ENCODE results near the gene MTRFR. TPM values are rescaled to one million over a fixed set of nuclear protein-coding genes. Genes with fewer than 3 reads are reported as not detected.

MTRFR gene
- total RNA-seq, 1 donor from 2014 or later = 16.6 TPM

- DNase-seq (ENCODE audit: low spot score in 2 of 2, unreplicated experiment in 2 of 2) = no peak
- no peak overlapping the region for H3K27ac Mint-ChIP-seq
- peaks cover 2% of the 10 kb centered on the region for H3K4me1 Mint-ChIP-seq
- no peaks in the 10 kb centered on the region for H3K9me3 Mint-ChIP-seq
- no peak for TF ChIP-seq CTCF (IDR thresholded peaks at IDR 0.05; ENCODE audit: unreplicated experiment)
- H3K36me3 Mint-ChIP-seq = peaks cover 17% of the 10 kb centered on the region
- H3K27me3 Mint-ChIP-seq (ENCODE audit: low read depth) = no peaks in the 10 kb centered on the region
- H3K4me3 Mint-ChIP-seq = no peak overlapping the region
These were observed 10.0 kb upstream of the MTRFR start for GRCh38 chr12:123223241-123223668.

GRCh38 chr12:123225443-123225842 lies 7.8 kb upstream of the MTRFR start:
- no peak overlapping the region for H3K4me3 Mint-ChIP-seq
- no peak overlapping the region for H3K27ac Mint-ChIP-seq
- DNase-seq (ENCODE audit: low spot score in 2 of 2, unreplicated experiment in 2 of 2) = no peak
- no peak for TF ChIP-seq CTCF (IDR thresholded peaks at IDR 0.05; ENCODE audit: unreplicated experiment)
- H3K27me3 Mint-ChIP-seq (ENCODE audit: low read depth) = no peaks in the 10 kb centered on the region
- peaks cover 9% of the 10 kb centered on the region for H3K36me3 Mint-ChIP-seq
- H3K9me3 Mint-ChIP-seq = no peaks in the 10 kb centered on the region
- H3K4me1 Mint-ChIP-seq = peaks cover 2% of the 10 kb centered on the region

GRCh38 chr12:123227581-123228258 lies 5.5 kb upstream of the MTRFR start:
- Mint-ChIP-seq H3K36me3 (peaks cover 1% of the 10 kb centered on the region), H3K4me3 (no peak overlapping the region), H3K27ac (peak overlapping the region; percentile 59), H3K27me3 (ENCODE audit: low read depth) (no peaks in the 10 kb centered on the region), H3K4me1 (peaks cover 11% of the 10 kb centered on the region), H3K9me3 (no peaks in the 10 kb centered on the region)
- no peak for DNase-seq (ENCODE audit: low spot score in 2 of 2, unreplicated experiment in 2 of 2)
- no peak for TF ChIP-seq CTCF (IDR thresholded peaks at IDR 0.05; ENCODE audit: unreplicated experiment)

GRCh38 chr12:123229051-123229450 lies 4.2 kb upstream of the MTRFR start:
- no peaks in the 10 kb centered on the region for H3K27me3 Mint-ChIP-seq (ENCODE audit: low read depth)
- H3K9me3 Mint-ChIP-seq = no peaks in the 10 kb centered on the region
- peaks cover 1% of the 10 kb centered on the region for H3K36me3 Mint-ChIP-seq
- peaks cover 19% of the 10 kb centered on the region for H3K4me1 Mint-ChIP-seq
- no peak for TF ChIP-seq CTCF (IDR thresholded peaks at IDR 0.05; ENCODE audit: unreplicated experiment)
- no peak overlapping the region for H3K27ac Mint-ChIP-seq
- H3K4me3 Mint-ChIP-seq = no peak overlapping the region
- no peak for DNase-seq (ENCODE audit: low spot score in 2 of 2, unreplicated experiment in 2 of 2)

GRCh38 chr12:123231931-123232330 lies 1.3 kb upstream of the MTRFR start:
- Mint-ChIP-seq H3K36me3 (peaks cover 3% of the 10 kb centered on the region), H3K27me3 (ENCODE audit: low read depth) (no peaks in the 10 kb centered on the region), H3K27ac (peak overlapping the region; percentile 41), H3K9me3 (no peaks in the 10 kb centered on the region), H3K4me3 (peak overlapping the region; percentile 92), H3K4me1 (peaks cover 26% of the 10 kb centered on the region)
- DNase-seq (ENCODE audit: low spot score in 2 of 2, unreplicated experiment in 2 of 2) = no peak
- TF ChIP-seq CTCF (IDR thresholded peaks at IDR 0.05; ENCODE audit: unreplicated experiment) = no peak
